Left lobe of liver (tissue), 2 donors: ENCODE measurements around the gene ANGPTL4. TPM values are rescaled to one million over a fixed set of nuclear protein-coding genes. Genes with fewer than 3 reads are reported as not detected.
"Not testable (repeated sequence)": the region's sequence is repeated elsewhere in the genome, so short reads cannot be mapped to it uniquely, and the experiment has no call there.

Experiments used
- ATAC-seq: fragments of 200-7000 bp; cut with Tn5 transposase; one replicate; pipeline ENCODE4 v1.9.1; 2020; ENCODE audit warnings: mild to moderate bottlenecking, moderate library complexity
- DNase-seq: peaks from one replicate; pipeline ENCODE4 v3.0.0-alpha.2; 2020; ENCODE audit warnings: low spot score
- total RNA-seq: library from RNA; stranded (reverse); gene quantifications from one replicate; pipeline ENCODE4 v1.2.1, GENCODE V29; 2021
- donor health status: DM: no; HTN: no; CAD: no; lungs with moderate emphysema.
- donor health status: DM: no; HTN: yes; CAD: no.

Gene ANGPTL4
- total RNA-seq, 1 donor from 2014 or later: 64.2 TPM

DNA sequence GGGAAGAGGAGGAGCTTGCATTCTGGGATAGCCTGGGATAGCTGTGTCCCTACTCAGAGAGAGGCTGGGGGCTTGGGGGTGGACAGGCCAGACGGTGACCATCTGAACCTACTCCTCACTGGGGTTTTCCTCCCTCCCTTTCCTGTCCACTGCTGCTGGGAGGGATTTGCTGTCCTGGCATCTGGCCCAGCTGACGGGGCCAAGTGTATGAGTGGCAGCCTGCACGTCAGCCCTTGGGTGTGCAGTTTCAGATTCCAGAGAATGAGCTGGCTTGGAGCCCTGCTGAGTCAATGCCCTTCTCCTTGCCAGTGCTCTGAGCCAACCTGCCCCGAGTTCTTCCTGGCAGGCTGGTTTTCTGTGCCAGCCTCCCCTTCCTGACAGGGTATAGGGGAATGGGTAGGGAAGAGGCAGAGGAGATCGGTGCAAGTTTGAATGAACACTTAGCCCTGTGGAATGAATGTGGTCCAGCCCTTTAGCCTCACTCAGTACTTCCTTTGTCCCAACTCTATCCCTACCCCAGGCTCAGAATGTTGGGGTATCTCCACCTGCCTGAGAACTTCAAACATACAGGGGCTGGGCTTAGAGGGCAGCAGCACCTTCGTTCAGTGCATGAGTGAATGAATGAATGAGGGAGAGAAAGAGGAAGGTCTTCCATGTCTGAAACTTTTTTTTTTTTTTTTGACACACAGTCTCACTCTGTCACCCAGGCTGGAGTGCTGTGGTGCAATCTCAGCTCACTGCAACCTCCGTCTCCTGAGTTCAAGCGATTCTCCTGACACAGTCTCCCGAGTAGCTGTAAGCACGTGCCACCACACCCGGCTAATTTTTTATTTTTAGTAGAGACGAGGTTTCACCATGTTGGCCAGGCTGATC lies 1.8 kb upstream of the ANGPTL4 start:
- DNase-seq (peak; percentile 98), ATAC-seq (peak; percentile 61)

DNA sequence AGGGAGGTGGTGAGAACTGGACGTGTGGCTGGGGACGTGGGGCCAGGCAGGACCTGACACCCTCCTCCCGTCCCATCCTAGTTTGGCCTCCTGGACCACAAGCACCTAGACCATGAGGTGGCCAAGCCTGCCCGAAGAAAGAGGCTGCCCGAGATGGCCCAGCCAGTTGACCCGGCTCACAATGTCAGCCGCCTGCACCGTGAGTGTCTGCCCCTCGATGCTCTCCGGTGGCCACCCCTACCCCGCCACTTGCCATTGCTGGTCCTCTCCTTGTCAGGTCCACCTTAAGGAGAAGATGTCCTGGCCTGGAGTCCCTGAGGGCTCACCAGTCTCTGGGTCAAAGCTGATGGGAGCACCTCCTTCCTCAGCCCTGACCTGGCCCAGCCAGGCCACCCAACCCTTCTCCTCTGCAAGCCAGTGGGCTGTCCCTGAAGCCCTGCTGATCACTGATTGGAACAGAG lies 2.2 kb downstream of the ANGPTL4 start:
- peak; percentile 51 for DNase-seq

DNA sequence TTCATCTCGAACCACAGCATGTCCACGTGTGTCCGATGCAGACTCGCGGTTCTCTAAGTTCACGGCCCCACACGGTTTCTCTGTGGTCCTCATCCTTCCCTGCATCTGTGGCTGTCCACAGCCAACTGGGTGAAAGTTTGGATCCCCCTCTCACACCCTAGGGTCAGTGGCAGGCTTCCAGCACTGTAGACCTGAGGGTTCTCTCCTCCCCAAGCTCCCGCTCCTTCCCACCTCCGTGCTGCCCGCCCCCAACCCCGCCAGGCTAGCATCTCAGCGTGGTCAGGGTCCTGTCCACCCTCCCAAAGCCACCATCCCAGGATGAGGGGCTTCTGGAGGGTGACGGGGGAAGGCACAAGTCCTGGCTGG lies 3.0 kb downstream of the ANGPTL4 start:
- DNase-seq (no peak), ATAC-seq (peak; percentile 3)

More for the DNA sequence above, 2.2 kb downstream of the ANGPTL4 start:
- no peak for ATAC-seq

DNA sequence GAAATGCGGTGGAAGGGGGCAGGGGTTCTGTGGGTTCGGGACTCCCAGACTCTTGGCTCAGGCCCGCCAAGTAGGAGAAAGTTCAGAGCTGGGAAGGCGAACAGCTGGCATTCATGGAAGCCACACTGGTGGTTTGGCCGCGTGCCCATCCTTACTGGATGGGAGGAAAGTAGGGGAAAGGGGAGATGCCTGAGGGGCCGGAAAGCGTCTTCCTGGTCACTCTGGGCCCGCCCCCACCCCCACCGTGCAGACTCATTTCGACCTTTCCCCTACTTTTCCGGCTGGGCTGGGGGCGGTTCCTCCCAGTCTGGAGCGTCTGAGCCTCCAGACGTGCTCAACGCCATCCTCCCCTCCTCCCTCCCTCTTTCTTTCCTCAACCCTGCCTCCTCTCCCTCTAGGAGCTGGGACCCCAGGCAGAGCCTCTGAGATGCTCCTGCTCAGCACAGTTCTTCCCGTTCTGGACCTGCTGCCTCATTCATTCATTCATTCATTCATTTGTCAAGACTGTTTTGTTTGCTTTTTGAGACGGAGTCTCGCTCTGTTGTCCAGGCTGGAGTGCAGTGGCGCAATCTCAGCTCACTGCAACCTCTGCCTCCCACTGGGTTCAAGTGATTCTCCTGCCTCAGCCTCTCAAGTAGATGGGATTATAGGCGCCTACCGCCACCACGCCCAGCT lies 3.5 kb downstream of the ANGPTL4 start:
- peak; percentile 40 for ATAC-seq
- DNase-seq: peak; percentile 91

DNA sequence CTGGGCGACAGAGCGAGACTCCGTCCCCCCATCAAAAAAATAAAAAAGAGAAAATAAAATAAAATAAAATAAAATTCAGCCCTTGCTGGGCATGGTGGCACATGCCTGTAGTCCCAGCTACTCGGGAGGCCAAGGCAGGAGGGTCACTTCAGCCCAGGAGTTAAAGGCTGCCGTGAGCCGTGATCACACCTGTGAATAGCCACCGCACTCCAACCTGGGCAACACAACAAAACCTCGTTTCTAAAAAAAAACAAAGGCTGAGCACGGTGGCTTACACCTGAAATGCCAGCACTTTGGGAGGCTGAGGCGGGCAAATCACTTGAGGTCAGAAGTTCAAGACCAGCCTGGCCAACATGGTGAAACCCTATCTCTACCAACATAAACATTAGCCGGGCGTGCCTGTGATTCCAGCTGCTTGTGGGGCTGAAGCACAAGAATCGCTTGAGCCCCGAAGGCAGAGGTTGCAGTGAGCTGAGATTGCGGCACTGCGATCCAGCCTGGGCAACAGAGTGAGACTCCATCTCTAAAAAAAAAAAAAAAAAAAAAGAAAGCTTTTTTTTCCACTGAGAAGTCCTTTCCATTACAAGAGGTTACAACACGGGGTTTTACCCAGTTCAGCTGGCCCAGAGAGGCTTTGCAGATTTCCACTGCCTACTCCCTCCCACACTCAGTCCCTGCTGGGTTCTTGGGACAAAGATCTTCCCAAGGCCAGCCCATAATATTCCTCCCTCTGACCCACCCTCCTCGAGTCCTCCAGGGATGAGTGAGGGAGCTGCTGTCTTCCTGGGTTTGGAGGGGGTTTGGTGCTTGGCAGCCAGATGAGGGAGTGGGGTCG lies 6.4 kb downstream of the ANGPTL4 start:
- ATAC-seq (peak; percentile 3), DNase-seq (no peak)

DNA sequence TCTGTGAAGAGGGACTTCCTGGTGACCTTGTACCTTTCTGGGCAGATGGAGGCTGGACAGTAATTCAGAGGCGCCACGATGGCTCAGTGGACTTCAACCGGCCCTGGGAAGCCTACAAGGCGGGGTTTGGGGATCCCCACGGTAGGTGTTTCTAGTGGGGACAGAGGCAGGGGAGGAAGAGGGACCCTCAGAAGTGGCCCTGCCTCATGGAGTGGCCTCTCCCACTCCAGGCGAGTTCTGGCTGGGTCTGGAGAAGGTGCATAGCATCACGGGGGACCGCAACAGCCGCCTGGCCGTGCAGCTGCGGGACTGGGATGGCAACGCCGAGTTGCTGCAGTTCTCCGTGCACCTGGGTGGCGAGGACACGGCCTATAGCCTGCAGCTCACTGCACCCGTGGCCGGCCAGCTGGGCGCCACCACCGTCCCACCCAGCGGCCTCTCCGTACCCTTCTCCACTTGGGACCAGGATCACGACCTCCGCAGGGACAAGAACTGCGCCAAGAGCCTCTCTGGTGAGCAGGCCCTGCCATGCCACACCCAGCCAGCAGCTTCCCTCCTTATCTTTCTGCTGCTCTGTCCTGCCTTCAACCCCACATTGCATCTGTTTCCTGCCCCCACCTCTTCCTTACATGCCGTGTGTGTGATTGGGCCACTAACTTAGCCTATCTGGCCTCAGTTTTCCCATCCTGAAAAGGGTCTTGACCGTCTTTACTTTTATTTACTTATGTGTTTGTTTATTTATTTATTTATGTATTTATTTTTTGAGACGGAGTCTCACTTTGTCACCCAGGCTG lies 7.3 kb downstream of the ANGPTL4 start:
- ATAC-seq (no peak), DNase-seq (no peak)

DNA sequence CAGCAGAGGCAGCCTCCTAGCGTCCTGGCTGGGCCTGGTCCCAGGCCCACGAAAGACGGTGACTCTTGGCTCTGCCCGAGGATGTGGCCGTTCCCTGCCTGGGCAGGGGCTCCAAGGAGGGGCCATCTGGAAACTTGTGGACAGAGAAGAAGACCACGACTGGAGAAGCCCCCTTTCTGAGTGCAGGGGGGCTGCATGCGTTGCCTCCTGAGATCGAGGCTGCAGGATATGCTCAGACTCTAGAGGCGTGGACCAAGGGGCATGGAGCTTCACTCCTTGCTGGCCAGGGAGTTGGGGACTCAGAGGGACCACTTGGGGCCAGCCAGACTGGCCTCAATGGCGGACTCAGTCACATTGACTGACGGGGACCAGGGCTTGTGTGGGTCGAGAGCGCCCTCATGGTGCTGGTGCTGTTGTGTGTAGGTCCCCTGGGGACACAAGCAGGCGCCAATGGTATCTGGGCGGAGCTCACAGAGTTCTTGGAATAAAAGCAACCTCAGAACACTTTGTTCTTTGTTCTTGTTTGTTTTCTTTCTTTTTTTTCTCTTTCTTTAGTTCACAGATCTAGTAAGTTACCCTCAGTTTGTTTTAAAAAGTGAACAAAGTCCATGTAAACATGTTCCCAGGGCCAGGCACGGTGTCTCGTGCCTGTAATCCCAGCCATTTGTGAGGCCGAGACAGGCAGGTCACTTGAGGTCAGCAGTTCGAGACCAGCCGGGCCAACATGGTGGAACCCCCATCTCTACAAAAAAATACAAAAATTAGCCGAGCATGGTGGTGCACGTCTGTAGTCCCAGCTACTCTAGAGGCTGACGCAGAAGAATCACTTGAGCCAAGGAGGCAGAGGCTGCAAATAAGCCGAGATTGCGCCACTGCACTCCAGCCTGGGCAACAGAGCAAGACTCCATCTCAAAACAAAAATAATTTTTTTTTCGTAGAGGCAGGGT lies 10.2 kb downstream of the ANGPTL4 start:
- DNase-seq (peak; percentile 86), ATAC-seq (peak; percentile 86)

DNA sequence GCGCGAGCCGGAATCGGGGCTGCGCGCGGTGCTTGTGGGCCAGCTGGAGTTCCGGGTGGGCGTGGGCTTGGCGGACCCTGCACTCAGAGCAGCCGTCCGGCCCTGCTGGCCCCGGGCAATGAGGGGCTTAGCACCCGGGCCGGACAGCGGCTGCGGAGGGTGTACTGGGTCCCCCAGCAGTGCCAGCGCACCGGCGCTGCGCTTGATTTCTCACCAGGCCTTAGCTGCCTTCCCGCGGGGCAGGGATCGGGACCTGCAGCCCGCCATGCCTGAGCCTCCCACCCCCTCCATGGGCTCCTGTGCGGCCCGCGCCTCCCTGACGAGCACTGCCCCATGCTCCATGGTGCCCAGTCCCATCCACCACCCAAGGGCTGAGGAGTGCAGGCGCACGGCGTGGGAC lies 11.8 kb downstream of the ANGPTL4 start:
- not testable (repeated sequence) for ATAC-seq, DNase-seq

DNA sequence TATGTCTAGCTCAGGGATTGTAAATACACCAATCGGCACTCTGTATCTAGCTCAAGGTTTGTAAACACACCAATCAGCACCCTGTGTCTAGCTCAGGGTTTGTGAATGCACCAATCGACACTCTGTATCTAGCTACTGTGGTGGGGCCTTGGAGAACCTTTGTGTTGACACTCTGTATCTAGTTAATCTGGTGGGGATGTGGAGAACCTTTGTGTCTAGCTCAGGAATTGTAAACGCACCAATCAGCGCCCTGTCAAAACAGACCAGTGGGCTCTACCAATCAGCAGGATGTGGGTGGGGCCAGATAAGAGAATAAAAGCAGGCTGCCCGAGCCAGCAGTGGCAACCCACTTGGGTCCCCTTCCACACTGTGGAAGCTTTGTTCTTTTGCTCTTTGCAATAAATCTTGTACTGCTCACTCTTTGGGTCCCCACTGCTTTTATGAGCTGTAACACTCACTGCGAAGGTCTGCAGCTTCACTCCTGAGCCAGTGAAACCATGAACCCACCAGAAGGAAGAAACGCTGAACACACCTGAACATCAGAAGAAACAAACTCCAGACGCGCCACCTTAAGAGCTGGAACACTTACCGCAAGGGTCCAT lies 12.5 kb downstream of the ANGPTL4 start:
- DNase-seq, ATAC-seq: not testable (repeated sequence)

DNA sequence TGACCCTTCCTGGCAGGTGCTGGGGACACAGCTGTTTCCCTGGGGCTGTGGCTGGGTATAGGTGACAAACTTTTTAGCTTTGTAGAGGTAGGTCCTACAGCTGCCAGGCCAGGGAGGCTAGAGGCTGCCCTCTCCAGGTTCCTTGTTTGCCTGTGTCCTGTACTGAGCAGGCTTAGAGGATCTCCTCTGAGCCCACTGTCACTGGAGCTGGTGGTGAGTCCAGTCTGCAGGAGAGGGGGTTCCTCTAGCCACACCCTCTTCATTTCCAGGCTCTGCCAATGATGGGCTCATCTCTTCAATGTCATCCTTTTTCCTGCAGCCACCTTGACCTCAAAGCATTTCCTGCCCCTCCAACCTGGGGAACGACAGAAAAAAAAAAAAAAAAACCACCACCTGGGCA lies 13.6 kb downstream of the ANGPTL4 start:
- ATAC-seq (no peak), DNase-seq (no peak)

DNA sequence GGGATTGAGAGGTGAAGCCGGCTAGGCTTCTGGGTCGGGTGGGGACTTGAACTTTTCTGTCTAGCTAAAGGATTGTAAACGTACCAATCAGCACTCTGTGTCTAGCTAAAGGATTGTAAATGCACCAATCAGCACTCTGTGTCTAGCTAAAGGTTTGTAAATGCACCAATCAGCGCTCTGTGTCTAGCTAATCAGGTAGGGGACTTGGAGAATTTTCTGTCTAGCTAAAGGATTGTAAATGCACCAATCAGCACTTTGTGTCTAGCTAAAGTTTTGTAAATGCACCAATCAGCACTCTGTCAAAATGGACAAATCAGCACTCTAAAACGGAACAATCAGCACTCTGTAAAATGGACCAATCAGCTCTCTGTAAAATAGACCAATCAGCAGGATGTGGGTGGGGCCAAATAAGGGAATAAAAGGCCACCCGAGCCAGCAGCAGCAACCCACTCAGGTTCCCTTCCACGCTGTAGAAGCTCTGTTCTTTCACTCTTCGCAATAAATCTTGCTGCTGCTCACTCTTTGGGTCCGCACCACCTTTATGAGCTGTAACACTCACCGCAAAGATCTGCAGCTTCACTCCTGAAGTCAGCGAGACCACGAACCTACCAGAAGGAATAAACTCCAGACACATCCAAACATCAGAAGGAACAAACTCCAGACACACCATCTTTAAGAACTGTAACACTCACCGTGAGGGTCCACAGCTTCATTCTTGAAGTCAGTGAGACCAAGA lies 15.4 kb downstream of the ANGPTL4 start:
- not testable (repeated sequence) for DNase-seq, ATAC-seq

DNA sequence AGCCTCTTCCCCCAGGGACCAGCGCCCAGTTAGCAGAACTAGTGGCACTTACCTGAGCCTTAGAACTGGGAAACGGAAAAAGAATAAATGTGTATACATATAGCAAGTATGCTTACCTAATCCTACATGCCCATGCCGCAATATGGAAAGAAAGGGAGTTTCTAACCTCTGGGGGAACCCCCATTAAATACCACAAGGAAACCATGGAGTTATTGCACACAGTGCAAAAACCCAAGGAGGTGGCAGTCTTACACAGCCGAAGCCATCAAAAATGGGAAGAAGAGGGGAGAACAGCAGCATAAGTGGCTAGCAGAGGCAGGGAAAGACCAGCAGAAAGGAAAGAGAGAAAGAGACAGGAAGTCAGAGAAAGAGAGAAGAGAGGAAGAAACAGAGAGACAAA lies 20.6 kb downstream of the ANGPTL4 start:
- not testable (repeated sequence) for ATAC-seq, DNase-seq

DNA sequence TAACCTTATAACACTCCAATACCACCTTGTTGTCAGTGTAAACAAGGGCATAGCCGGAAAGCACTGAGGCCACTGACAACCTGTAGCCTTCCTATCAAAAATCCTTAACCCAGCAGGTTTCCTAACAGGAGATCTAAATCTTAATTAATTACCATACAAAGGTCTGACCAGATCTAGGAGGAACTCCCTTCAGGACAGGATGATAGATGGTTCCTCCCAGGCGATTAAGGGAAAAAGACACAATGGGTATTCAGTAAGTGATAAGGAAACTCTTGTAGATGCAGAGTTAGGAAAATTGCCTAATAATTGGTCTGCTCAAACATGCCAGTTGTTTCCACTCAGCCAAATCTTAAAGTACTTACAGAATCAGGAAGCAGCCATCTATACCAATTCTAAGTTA lies 21.1 kb downstream of the ANGPTL4 start:
- not testable (repeated sequence) for ATAC-seq, DNase-seq

DNA sequence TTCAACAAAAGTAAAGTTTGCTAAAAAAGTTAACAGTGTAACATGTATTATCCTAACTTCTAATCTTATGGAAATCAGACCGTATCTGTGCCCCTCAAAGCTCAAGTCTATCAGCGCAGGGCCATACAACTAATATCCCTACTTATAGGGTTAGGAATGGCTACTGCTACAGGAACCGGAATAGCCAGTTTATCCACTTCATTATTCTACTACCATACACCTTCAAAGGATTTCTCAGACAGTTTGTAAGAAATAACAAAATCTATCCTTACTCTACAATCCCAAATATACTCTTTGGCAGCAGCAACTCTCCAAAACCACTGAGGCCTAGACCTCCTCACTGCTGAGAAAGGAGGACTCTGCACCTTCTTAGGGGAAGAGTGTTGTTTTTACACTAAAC lies 21.6 kb downstream of the ANGPTL4 start:
- not testable (repeated sequence) for ATAC-seq, DNase-seq

DNA sequence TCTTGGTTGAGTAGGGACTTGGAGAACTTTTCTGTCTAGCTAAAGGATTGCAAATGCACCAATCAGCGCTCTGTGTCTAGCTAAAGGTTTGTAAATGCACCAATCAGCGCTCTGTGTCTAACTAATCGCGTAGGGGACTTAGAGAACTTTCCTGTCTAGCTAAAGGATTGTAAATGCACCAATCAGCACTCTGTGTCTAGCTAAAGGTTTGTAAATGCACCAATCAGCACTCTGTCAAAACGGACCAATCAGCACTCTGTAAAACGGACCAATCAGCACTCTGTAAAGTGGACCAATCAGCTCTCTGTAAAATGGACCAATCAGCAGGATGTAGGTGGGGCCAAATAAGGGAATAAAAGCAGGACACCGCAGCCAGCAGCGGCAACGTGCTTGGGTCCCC lies 22.5 kb downstream of the ANGPTL4 start:
- not testable (repeated sequence) for ATAC-seq

DNA sequence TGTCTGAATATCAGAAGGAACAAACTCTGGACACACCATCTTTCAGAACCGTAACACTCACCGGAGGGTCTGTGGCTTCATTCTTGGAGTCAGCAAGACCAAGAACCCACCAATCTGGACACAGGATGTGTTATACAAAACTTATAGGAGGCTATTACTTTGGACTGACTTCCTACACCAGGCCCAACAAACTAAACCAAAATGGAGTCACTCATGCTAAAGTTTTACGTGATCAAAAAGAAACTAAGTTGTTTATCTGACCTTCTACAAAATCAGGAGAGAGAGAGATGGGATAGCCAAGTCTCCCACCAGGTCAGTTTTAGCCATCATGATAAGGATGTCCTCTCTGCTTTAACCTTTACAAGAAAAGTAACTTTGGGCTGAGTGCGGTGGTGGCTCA lies 23.0 kb downstream of the ANGPTL4 start:
- no peak for ATAC-seq
- no peak for DNase-seq

More for the DNA sequence above, 22.5 kb downstream of the ANGPTL4 start:
- not testable (repeated sequence) for DNase-seq

DNA sequence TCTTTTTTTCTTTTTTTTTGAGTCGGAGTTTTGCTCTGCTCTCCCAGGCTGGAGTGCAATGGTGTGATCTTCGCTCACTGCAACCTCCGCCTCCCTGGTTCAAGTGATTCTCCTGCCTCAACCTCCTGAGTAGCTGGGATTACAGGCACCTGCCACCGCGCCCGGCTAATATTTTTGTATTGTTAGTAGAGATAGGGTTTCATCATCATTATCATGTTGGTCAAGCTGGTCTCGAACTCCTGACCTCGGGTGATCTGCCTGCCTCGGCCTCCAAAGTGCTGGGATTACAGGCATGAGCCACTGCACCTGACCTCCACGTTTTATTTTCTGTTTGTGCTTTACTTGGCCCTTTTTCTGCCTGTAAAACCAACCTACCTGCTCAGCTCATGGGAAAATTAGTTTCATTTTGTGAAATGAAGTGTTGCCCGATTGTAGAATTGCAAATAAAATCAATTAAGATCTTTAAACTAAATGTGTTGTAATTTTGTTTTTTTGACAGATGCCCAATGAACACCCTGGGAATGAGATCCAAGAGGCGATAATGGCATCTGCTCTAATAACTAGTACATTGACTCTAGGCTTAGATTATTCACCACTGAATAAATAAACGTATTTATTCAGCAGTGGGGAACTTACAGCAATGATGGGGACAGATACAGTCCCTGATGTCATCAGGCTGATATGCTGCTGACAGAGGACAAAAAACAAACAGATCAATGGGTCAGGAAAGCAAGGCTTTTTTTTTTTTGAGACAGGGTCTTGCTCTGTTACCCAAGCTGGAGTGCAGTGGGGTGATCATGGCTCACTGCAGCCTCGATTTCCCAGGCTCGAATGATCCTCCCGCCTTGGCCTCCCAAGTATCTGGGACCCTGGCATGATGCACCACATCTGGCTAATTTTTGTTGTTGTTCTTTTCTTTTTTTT lies 24.0 kb downstream of the ANGPTL4 start:
- ATAC-seq (peak; percentile 23), DNase-seq (peak; percentile 68)
